ENCODE results near the gene HYAL3. TPM values are rescaled to one million over a fixed set of nuclear protein-coding genes. Genes with fewer than 3 reads are reported as not detected.

The HYAL3 gene, protein sequence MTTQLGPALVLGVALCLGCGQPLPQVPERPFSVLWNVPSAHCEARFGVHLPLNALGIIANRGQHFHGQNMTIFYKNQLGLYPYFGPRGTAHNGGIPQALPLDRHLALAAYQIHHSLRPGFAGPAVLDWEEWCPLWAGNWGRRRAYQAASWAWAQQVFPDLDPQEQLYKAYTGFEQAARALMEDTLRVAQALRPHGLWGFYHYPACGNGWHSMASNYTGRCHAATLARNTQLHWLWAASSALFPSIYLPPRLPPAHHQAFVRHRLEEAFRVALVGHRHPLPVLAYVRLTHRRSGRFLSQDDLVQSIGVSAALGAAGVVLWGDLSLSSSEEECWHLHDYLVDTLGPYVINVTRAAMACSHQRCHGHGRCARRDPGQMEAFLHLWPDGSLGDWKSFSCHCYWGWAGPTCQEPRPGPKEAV
- total RNA-seq (2014; rRNA removed; shearing (Covaris generic)): 3.0 and 9.6 TPM in 2 replicates
- 5.7 and 7.6 TPM in 2 replicates for polyA plus RNA-seq (2016; fragmentation: Nextera tagmentation; extraction: Ambion mirVana)

DNA sequence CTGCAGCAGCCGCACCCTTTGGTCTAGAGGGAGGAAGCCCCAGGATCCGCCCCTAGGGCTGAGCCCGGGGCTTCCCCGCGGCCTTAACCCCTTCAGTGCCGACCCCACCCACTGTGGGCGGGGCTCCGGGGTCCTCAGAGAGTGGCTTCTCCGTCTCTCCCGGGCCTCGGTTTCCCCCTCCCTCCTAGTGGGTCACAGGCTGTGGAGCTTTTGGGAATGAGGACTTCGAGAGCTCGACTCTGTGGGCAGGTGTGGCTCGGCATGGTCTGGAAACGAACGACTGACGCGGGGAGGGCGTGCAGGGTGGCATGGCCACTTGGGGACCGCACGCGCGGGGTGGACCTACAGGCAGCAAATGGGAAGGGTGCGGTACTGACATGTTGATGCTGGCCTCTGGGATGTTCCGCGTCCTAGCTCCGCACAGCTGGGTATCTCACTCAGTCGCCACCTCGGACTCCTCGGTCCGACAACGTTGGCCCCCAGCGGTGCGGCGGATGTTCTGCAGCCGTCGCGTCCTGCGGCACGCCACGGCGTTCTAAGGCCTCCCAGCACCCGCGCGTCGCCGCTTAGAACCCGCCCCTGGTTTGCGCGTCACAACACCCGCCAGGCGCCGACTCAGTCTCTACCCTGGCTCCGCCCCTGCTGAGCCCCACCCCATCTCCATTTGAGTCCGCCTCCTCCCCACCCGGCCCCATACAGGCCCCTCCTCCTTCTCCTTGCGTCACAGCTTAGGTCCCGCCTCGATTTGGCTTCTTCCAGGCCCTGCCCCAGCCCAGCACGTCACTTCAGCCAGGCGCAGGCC is at the start of gene HYAL3, which contains the start of gene NAA80:
Gene HYAL3, minus strand, starts transcription at position 570 of the 802 bp plus-strand sequence. CDS start 3,803 bp downstream, outside the sequence.
Gene NAA80, minus strand, starts transcription at position 570 of the 802 bp plus-strand sequence. CDS start 1,942 bp downstream, outside the sequence.
- Histone ChIP-seq H3K4me3 (peak within 1 kb of the TSS; percentile 90), H3K4me2 (ENCODE audit: unreplicated experiment) (peak within 1 kb of the TSS; percentile 94), H4K20me1 (ENCODE audit: insufficient read depth) (no peaks in the 10 kb centered on the region), H3K4me1 (ENCODE audit: insufficient read depth) (peaks cover 11% of the 10 kb centered on the region), H3K9me2 (ENCODE audit: insufficient read depth) (no peaks in the 10 kb centered on the region), H3K79me2 (ENCODE audit: insufficient read depth) (no peaks in the 10 kb centered on the region), H3K27ac (peak within 1 kb of the TSS; percentile 89), H3K9ac (peak within 1 kb of the TSS; percentile 93), H2AFZ (peak within 1 kb of the TSS; percentile 94), H3K27me3 (replicated peaks; ENCODE audit: insufficient read depth) (no peaks in the 10 kb centered on the region), H3F3A (ENCODE audit: insufficient read depth) (peaks cover 11% of the 10 kb centered on the region), H3K9me3 (ENCODE audit: low read depth) (no peaks in the 10 kb centered on the region), H3K36me3 (ENCODE audit: low read depth) (no peaks in the 10 kb centered on the region)
- in situ Hi-C loops (cut with MboI): no loop called here
- DNase-seq: peak; percentile 100
- WGBS, 2 experiments (ENCODE audit: low coverage in 1 of 2, low lambda C conversion rate in 2 of 2, missing lambda C conversion rate in 2 of 2): 1% methylated on average over 50 to 51 of the region's 61 CpGs
- TF ChIP-seq EZH2 (IDR thresholded peaks at IDR 0.05; ENCODE audit: insufficient read depth, poor library complexity, severe bottlenecking) (no peak), EZH2phosphoT487 (IDR thresholded peaks at IDR 0.05; ENCODE audit: insufficient read depth, low read depth) (no peak)

DNA sequence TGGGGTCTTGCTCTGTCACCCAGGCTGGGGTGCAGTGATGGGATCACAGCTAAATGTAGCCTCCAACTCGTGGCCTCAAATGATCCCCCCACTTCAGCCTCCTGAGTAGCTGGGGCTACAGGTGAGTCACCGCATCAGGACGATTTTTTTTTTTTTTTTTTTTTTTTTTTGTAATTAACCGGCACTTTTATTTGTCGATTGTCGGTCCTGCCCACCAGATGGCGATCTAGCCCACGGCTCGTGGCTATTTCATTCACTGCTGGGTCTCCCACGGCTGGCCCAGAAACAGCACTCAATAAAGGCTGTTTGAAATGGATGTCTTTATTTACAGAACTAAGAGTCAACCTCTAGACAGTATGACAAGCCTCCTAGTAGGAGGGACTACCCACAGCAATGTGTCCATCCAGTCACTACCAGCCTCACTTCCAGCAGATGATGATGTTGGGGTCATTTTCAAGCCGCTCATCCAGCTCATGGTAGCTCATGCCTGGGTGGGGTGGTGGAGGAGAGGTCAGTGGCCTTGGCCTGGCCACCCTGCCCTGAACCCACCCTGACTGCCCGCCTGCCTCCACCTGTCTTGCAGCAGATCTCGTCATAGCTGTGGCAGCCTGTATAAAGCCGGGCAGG is 48.1 kb upstream of the HYAL3 start:
- Histone ChIP-seq H3K9me2 (ENCODE audit: insufficient read depth) (no peaks in the 10 kb centered on the region), H3K9ac (no peak overlapping the region), H3K4me2 (ENCODE audit: unreplicated experiment) (no peak overlapping the region), H3K27me3 (replicated peaks; ENCODE audit: insufficient read depth) (no peaks in the 10 kb centered on the region), H3K79me2 (ENCODE audit: insufficient read depth) (peaks cover 29% of the 10 kb centered on the region), H3K4me1 (ENCODE audit: insufficient read depth) (peaks cover 20% of the 10 kb centered on the region), H4K20me1 (ENCODE audit: insufficient read depth) (no peaks in the 10 kb centered on the region), H3K36me3 (ENCODE audit: low read depth) (no peaks in the 10 kb centered on the region), H3K9me3 (ENCODE audit: low read depth) (no peaks in the 10 kb centered on the region), H3F3A (ENCODE audit: insufficient read depth) (0 out of 2 replicates have a peak, but pooled peaks cover 6% of the 10 kb centered on the region), H3K4me3 (no peak overlapping the region), H3K27ac (peak overlapping the region; percentile 49; the same call in 1 of the 2 replicates), H2AFZ (no peak overlapping the region)
- peak; percentile 83 for DNase-seq
- no peak for TF ChIP-seq EZH2phosphoT487 (IDR thresholded peaks at IDR 0.05; ENCODE audit: insufficient read depth, low read depth)
- TF ChIP-seq EZH2 (IDR thresholded peaks at IDR 0.05; ENCODE audit: insufficient read depth, poor library complexity, severe bottlenecking): no peak
- in situ Hi-C loops (cut with MboI): loop anchor here (10.0 kb wide), 1 partner anchor 188 kb away; no protein-coding TSS in a partner anchor
- 25 to 26% methylated on average over 14 of the region's 14 CpGs for WGBS, 2 experiments (ENCODE audit: low coverage in 1 of 2, low lambda C conversion rate in 2 of 2, missing lambda C conversion rate in 2 of 2)

DNA sequence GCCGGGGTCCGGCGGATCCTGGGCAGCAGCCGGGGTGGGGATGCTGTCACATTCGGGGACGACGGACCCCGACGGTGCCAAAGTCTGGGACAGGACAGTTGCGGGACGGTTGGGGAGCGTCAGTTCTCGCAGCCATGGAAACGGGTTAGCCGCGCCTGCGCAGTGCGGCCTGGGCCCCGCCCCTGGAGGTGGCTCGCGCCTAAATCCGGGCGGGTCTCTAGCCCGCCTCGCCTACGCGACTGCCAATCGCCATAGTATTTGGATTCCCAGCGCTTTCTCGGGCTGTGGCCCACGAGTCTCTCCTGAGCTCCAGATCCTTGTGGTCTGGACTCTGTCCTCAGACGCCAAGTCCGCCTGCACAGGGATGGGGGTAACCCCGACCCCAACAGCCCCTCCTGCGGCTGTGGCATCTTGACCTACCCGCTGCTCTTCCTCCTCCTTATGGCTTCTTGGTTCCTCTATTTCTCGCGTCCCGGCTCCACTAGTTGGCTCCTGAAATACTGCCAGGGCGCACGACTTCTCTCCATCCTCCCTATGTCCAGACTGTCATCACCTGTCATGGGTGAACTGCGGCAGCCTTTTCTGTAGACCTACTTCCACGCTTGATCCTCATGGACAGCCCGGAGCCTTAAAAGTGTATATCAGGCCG is 46.5 kb upstream of the HYAL3 start, which contains the start of gene ZMYND10:
Gene ZMYND10, minus strand, starts transcription at position 147 of the 649 bp plus-strand sequence. CDS start 153 bp downstream, outside the sequence.
- H3K4me2 ChIP-seq (ENCODE audit: unreplicated experiment): peak within 1 kb of the TSS; percentile 100
- peaks cover 11% of the 10 kb centered on the region; the same call in 1 of the 2 replicates for H3K4me1 ChIP-seq (ENCODE audit: insufficient read depth)
- H4K20me1 ChIP-seq (ENCODE audit: insufficient read depth): no peaks in the 10 kb centered on the region
- H3K79me2 ChIP-seq (ENCODE audit: insufficient read depth): peaks cover 16% of the 10 kb centered on the region
- H3K4me3 ChIP-seq: peak within 1 kb of the TSS; percentile 76
- peak within 1 kb of the TSS; percentile 83 for H2AFZ ChIP-seq
- in situ Hi-C loops (cut with MboI): loop anchor here (10.0 kb wide), 1 partner anchor 189 kb away; no protein-coding TSS in a partner anchor
- H3K9me2 ChIP-seq (ENCODE audit: insufficient read depth): no peaks in the 10 kb centered on the region
- H3K27ac ChIP-seq: no peak within 1 kb of the TSS
- H3K27me3 ChIP-seq (replicated peaks; ENCODE audit: insufficient read depth): no peaks in the 10 kb centered on the region
- no peaks in the 10 kb centered on the region for H3K9me3 ChIP-seq (ENCODE audit: low read depth)
- H3K36me3 ChIP-seq (ENCODE audit: low read depth): no peaks in the 10 kb centered on the region
- 8% methylated on average over 39 to 45 of the region's 45 CpGs for WGBS, 2 experiments (ENCODE audit: low coverage in 1 of 2, low lambda C conversion rate in 2 of 2, missing lambda C conversion rate in 2 of 2)
- DNase-seq: peak; percentile 81
- H3K9ac ChIP-seq: peak within 1 kb of the TSS; percentile 55; the same call in 1 of the 2 replicates
- H3F3A ChIP-seq (ENCODE audit: insufficient read depth): 0 out of 2 replicates have a peak, but pooled peaks cover 6% of the 10 kb centered on the region
- TF ChIP-seq EZH2phosphoT487 (IDR thresholded peaks at IDR 0.05; ENCODE audit: insufficient read depth, low read depth): no peak
- no peak for TF ChIP-seq EZH2 (IDR thresholded peaks at IDR 0.05; ENCODE audit: insufficient read depth, poor library complexity, severe bottlenecking)

Data from GM23248 (cell line).